GM12878 (cell line): Measurements from ENCODE around the gene IFNL1. TPM values are rescaled to one million over a fixed set of nuclear protein-coding genes. Genes with fewer than 3 reads are reported as not detected.
"Not testable (repeated sequence)": the region's sequence is repeated elsewhere in the genome, so short reads cannot be mapped to it uniquely, and the experiment has no call there.

Source experiments
- ATAC-seq: fragments of 200-7000 bp; cut with Tn5 transposase; 3 replicates; pipeline ENCODE4 v1.9.1; 2020; ENCODE audit warnings: mild to moderate bottlenecking, moderate library complexity
- BruUV-seq: library from RNA; stranded (reverse); fragments of 400-500 nt; replicated peaks from 2 replicates; lab custom pipeline; 2021; lab: Mats Ljungman, UMichigan
- CTCF ChIA-PET: fragments of 300-600 bp; sonication (Branson Sonifier 250); formaldehyde crosslinking; extraction: SDS; loops from one replicate; lab custom pipeline; 2021; ENCODE audit warnings: inconsistent platforms; lab: Yijun Ruan, JAX
- POLR2A ChIA-PET: fragments of 350-600 bp; formaldehyde crosslinking; extraction: SDS; loops from one replicate; lab custom pipeline; 2021; ENCODE audit warnings: inconsistent platforms; lab: Charles Lee
- RAD21 ChIA-PET: fragments of 300-600 bp; sonication (Branson Sonifier 250); formaldehyde crosslinking; loops from one replicate; lab custom pipeline; 2023; ENCODE audit warnings: antibody characterized with exemption; ENCODE audit not compliant: unreplicated experiment; lab: Charles Lee
- SMC1A ChIA-PET: fragments of 300-600 bp; sonication (Branson Sonifier 250); formaldehyde crosslinking; loops from one replicate; lab custom pipeline; 2023; ENCODE audit not compliant: unreplicated experiment, uncharacterized antibody; lab: Charles Lee
- DNase-seq: peaks from one replicate; pipeline ENCODE4 v3.0.0-alpha.2; 2011; ENCODE audit warnings: low read depth, low spot score
- FAIRE-seq: peaks from 3 replicates; lab custom pipeline; 2011; peaks lifted over from hg19 to GRCh38; lab: Jason Lieb, UNC
- H2AFZ ChIP-seq: 2 replicates; pipeline ENCODE4 v1.6.0; 2011; ENCODE audit warnings: low read depth, low read length, control low read depth; ENCODE audit not compliant: control insufficient read depth
- H3K27ac ChIP-seq: 2 replicates; pipeline ENCODE4 v1.5.1; 2011; ENCODE audit warnings: control low read depth; ENCODE audit not compliant: control insufficient read depth, insufficient read depth
- H3K27me3 ChIP-seq, 2 experiments: replicated peaks in 1 of 2; 2 replicates each; pipeline versions ENCODE4 v1.6.0 to v1.6.1; 2011; ENCODE audit warnings: low read length in 1 of 2; ENCODE audit not compliant: control insufficient read depth in 2 of 2, insufficient read depth in 2 of 2
- H3K36me3 ChIP-seq, 2 experiments: 2 replicates each; pipeline ENCODE4 v1.5.1; 2011; ENCODE audit warnings: low read length in 1 of 2; ENCODE audit not compliant: control insufficient read depth in 2 of 2, insufficient read depth in 2 of 2
- H3K4me1 ChIP-seq: 2 replicates; pipeline ENCODE4 v1.6.1; 2011; ENCODE audit warnings: mild to moderate bottlenecking, low read length, moderate library complexity, mixed read lengths; ENCODE audit not compliant: control insufficient read depth, insufficient read depth
- H3K4me2 ChIP-seq: 2 replicates; pipeline ENCODE4 v1.6.0; 2011; ENCODE audit warnings: control low read depth; ENCODE audit not compliant: control insufficient read depth, insufficient read depth
- H3K4me3 ChIP-seq: fragments of 200-600 bp; sonication (generic); 2 replicates; pipeline ENCODE4 v1.5.1; 2016
- H3K79me2 ChIP-seq: 2 replicates; pipeline ENCODE4 v1.6.0; 2011; ENCODE audit warnings: low read length; ENCODE audit not compliant: control insufficient read depth, insufficient read depth
- H3K9ac ChIP-seq: 2 replicates; pipeline ENCODE4 v1.8.0; 2011; ENCODE audit warnings: low read length, control low read depth, mixed read lengths; ENCODE audit not compliant: control insufficient read depth, insufficient read depth
- H3K9me3 ChIP-seq: replicated peaks from 3 replicates; pipeline ENCODE4 v1.5.1; 2011; ENCODE audit warnings: mild to moderate bottlenecking, low read length; ENCODE audit not compliant: control insufficient read depth, insufficient read depth
- H4K20me1 ChIP-seq: 2 replicates; pipeline ENCODE4 v1.6.0; 2011; ENCODE audit not compliant: control insufficient read depth, insufficient read depth
- CBX3 ChIP-seq: fragments of 200-600 bp; sonication (generic); IDR thresholded peaks from 2 replicates; pipeline ENCODE4 v1.6.1; 2016; ENCODE audit warnings: low read depth, borderline replicate concordance
- MYB ChIP-seq: fragments of 150-350 bp; IDR thresholded peaks from 2 replicates; pipeline ENCODE4 v1.6.1; 2014; ENCODE audit warnings: mild to moderate bottlenecking, low read depth, low read length, borderline replicate concordance
- POLR2AphosphoS5 ChIP-seq: IDR thresholded peaks from 2 replicates; pipeline ENCODE4 v1.6.1; 2011; ENCODE audit warnings: mild to moderate bottlenecking, low read length, inconsistent platforms
- ZBTB4 ChIP-seq: fragments of 450-650 bp; formaldehyde crosslinking; IDR thresholded peaks from 2 replicates; pipeline ENCODE4 v1.4.0; 2022; ENCODE audit warnings: mild to moderate bottlenecking, moderate library complexity
- ZBTB40 ChIP-seq: fragments of 450-650 bp; IDR thresholded peaks from 2 replicates; pipeline ENCODE4 v1.6.1; 2016; ENCODE audit warnings: mild to moderate bottlenecking, moderate library complexity, borderline replicate concordance
- WGBS: methylation state at CpG from one replicate; pipeline ENCODE4 v1.1.6; 2016; ENCODE audit warnings: low lambda C conversion rate; ENCODE audit not compliant: insufficient replicate concordance, insufficient coverage; ENCODE audit errors: missing lambda C conversion rate; 5-methylcytosine and 5-hydroxymethylcytosine counted together
- in situ Hi-C: fragments of 300-500 bp; cut with MboI; formaldehyde crosslinking; loops from 9 replicates; pipeline ENCODE4 v1.14.3; 2018; ENCODE audit warnings: mixed read lengths
- intact Hi-C: fragments of 100-400 bp; cut with micrococcal nuclease; formaldehyde crosslinking; loops from one replicate; pipeline ENCODE4 v1.14.2; 2022; ENCODE audit not compliant: unreplicated experiment
- polyA plus RNA-seq, 11 experiments: library from polyadenylated mRNA; depleted of rRNA in 4 of 11; unstranded in 6 of 11; stranded (reverse) in 5 of 11; fragments of >200 nt; fragmentation: Nextera tagmentation in 4 of 11; fragmentation: Illumina TruSeq in 1 of 11; extraction: Ambion mirVana in 4 of 11; extraction: Trizol in 1 of 11; gene quantifications; 1 replicate in 1 of 11; 2 replicates in 10 of 11; pipeline versions ENCODE4 v1.2.1 to v1.2.3, GENCODE V29; 2011 to 2016; ENCODE audit warnings: inconsistent platforms in 2 of 11, missing spikeins in 2 of 11, low read depth in 1 of 11
- total RNA-seq, 4 experiments: library from RNA; depleted of rRNA in 3 of 4; stranded (reverse); fragments of >200 nt in 3 of 4; fragmentation: Illumina TruSeq in 1 of 4; extraction: Trizol in 1 of 4; gene quantifications; 2 replicates each; pipeline versions ENCODE4 v1.2.1 to v1.2.3, GENCODE V29; 2013 to 2021

IFNL1 gene
- total and polyA plus RNA-seq, 10 of the 15 experiments (the other 5 are each of a cell fraction or from before 2014, with no cell fraction given): not detected

GRCh38 chr19:39270036-39270871 is 26.0 kb upstream of the IFNL1 start:
- ChIA-PET CTCF (interaction anchor here (0.8 kb wide), 1 partner anchor 11 kb away, joined by 3 read pairs; no protein-coding TSS in a partner anchor), RAD21 (no interaction called here), POLR2A (no interaction called here), SMC1A (no interaction called here)
- intact Hi-C loops (no loop called here), in situ Hi-C loops (no loop called here)
- H3K27ac ChIP-seq: no peak overlapping the region
- no peaks in the 10 kb centered on the region for H3K79me2 ChIP-seq
- H3K4me3 ChIP-seq: no peak overlapping the region
- H3K9me3 ChIP-seq: no peaks in the 10 kb centered on the region
- no peaks in the 10 kb centered on the region for H3K4me1 ChIP-seq
- no peak overlapping the region for H2AFZ ChIP-seq
- H3K27me3 ChIP-seq: no peaks in the 10 kb centered on the region; a peak in 1 of 4 replicates
- WGBS: 22% methylated on average over 9 of the region's 9 CpGs
- no peak for DNase-seq
- no peak for TF ChIP-seq ZBTB4 (CRISPR knock-in tag)
- TF ChIP-seq ZBTB40: no peak
- TF ChIP-seq MYB: no peak
- no peak for TF ChIP-seq CBX3
- TF ChIP-seq POLR2AphosphoS5: no peak
- no peak for ATAC-seq
- no peak overlapping the region for H3K9ac ChIP-seq
- FAIRE-seq: no peak
- H3K36me3 ChIP-seq: no peaks in the 10 kb centered on the region
- no peak overlapping the region for H3K4me2 ChIP-seq
- no TSS peak for BruUV-seq
- H4K20me1 ChIP-seq: no peaks in the 10 kb centered on the region

GRCh38 chr19:39273859-39274258 is 22.3 kb upstream of the IFNL1 start:
- POLR2A ChIA-PET, in situ Hi-C loops, FAIRE-seq: not testable (repeated sequence)

More at GRCh38 chr19:39273859-39274258, 22.3 kb upstream of the IFNL1 start:
- intact Hi-C loops, H3K36me3 ChIP-seq, H3K4me2 ChIP-seq, H3K27me3 ChIP-seq, RAD21 ChIA-PET, H3K4me3 ChIP-seq, H3K4me1 ChIP-seq, H3K79me2 ChIP-seq, DNase-seq, H3K27ac ChIP-seq, CTCF ChIA-PET, ATAC-seq, BruUV-seq, H3K9ac ChIP-seq, H4K20me1 ChIP-seq, H2AFZ ChIP-seq, SMC1A ChIA-PET, H3K9me3 ChIP-seq: not testable (repeated sequence)
- WGBS: 23% methylated on average over 5 of the region's 5 CpGs
